ENCODE data around the gene MED27.

MED27 gene

DNA sequence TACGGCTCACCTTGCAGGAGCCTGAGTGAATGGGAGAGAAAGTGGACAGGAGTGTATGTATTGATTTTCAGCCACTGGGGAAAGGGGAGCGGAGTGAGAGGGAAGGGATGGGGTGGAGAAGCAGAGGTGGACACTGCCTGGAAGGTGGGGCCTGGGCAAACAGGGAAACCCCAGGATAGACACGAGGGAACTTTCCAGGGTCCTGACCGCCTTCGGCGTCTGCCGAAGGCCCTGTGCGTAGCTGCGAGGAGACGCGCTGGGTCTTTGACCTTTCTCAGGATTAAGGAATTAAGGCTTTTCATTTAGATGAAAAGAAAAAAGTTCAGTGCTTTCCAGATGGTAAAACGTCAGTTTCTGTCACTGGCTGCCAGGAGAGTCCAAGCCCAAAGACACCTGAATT lies 205.2 kb downstream of the MED27 start:
- no peak for DNase-seq

DNA sequence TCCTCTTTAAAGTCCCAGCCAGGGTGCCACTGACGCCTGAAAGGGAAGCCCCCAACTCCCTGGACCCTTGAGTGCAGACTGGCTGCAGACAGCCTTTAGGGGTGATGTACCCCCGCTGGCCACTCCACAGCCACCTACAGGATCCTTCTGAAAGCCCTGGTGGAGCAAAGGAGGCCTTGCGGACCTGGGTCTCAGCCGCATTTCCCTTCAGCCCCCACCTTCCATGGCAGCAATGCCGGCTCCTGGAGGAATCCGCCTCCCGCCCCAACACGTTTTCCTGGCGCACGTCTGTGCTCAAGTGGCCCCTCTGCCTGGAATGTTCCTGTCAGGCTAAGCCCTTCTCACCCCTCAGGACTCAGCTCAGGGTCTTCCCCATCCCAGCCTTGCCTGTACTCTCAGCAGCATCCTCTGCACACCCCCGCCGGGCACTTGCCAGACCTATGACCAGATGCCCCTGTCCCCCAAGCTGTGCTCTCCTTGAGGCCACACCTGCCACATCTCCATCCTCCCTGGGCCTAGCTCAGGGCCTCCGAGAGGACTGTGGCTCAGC lies 205.7 kb downstream of the MED27 start:
- DNase-seq, result no peak

DNA sequence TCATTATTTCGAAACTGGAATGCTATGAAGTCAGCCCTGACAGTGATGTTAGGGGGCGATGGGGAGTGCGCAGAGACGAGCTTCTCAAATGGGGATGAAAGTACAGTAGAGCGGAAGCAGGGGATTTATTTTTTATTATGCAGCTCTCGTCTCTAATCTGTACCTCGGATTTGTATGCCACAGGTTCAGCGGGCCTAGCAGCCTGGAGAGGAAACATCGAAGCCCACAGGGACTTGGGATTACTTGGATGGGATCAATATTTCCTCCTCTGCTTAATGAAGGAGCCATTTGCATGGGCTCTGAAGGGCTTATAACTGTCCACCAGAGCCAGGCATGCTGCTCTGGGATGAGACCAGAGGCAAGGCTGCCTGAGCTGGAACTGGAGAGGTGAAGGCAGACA lies 206.3 kb downstream of the MED27 start:
- DNase-seq, result no peak

DNA sequence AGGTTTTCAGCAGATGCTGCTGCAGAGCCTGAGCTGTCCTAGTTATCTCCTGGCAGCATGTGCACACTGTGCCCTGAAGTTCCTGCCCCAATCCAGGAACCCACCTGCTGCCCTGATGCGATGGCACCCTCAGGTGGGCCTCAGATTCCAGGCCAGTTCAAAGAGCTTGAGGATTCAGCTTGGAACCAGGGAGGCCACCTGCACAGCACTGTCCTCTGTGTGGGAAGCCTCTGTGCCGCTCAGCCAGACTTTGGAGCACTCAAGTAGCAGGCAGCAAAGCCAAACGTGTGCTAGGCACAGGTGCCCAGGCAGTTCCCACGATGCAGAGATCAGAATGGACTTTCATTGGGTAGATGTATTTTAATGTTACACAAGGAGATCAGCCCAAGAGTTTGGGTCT lies 207.0 kb downstream of the MED27 start:
- DNase-seq, result no peak

DNA sequence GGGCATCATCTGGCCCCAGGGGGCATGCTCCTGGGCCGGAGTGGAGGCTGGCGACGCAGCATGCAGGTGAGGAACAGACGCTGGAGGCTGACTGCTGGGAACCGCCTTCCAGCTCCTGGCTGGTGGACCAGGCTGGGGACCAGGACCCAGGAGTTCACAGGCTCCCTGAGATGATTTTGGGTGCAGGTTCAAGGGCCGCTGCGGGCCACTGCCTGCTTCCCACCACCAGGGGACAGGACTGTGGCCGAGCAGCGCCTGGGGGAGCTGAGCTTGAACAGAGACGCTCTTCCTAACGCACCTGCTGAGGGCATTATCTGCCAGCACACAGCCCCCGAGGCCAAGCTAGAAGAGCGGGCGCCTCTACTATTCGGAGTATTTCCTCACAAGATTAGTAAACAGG lies 207.7 kb downstream of the MED27 start:
- no peak for DNase-seq

DNA sequence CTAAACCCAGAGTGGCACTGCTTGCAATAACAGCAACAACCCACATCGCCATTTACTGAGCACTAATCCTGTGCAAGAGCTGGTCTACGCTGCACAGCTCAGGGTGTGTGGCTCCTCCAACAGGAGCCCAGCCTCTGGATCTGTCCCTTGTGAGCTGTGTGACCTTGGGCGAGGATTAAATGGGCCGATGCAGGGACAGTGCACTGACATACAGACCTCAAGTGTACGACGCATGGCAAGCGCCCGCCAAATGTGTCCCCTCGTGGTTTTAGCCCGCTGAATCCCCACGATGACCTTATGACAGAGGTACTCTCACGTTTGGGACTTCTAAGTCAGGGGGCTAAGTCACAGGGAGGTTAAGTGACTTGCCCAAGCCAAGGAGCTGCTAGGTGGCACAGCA lies 209.5 kb downstream of the MED27 start:
- no peak for DNase-seq

DNA sequence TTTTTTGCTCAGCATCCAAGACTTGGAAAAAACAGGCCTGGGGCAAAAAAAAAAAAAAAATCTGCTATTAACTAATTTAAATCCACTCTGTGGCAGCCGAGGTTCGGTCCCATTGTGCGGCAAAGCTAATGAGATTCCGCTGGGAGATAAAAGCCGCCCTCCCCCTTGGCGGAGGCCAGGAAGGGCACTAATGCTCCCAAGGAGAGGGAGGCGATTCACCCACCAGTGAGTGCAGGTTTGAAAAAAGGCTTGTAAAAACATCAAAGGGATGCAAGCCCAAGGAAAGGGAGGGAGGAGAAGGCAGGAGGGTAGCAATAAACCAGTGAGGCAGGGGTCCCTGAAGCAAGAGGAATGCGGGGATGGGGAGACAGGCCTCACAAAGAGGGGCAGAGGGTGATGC lies 210.3 kb downstream of the MED27 start:
- no peak for DNase-seq

DNA sequence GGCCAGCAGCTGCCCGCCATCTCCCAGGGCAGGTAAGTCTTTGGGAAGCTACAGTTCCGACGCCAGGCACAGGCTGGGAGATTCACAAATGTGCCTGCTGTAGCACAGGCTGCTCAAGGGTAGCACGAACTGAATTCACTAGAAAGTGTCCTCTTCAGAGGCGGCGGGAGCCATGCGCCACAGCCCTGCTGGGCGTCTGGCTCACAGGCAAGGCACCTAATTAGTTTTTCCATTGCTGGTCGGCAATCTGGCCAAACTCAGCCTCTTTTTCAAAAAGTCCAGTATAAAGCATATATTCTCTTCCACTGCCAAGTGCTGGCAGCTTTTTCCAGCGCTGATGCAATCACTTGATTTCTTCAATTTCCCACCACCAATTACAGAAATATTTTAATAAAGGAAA lies 210.9 kb downstream of the MED27 start:
- DNase-seq, result no peak

DNA sequence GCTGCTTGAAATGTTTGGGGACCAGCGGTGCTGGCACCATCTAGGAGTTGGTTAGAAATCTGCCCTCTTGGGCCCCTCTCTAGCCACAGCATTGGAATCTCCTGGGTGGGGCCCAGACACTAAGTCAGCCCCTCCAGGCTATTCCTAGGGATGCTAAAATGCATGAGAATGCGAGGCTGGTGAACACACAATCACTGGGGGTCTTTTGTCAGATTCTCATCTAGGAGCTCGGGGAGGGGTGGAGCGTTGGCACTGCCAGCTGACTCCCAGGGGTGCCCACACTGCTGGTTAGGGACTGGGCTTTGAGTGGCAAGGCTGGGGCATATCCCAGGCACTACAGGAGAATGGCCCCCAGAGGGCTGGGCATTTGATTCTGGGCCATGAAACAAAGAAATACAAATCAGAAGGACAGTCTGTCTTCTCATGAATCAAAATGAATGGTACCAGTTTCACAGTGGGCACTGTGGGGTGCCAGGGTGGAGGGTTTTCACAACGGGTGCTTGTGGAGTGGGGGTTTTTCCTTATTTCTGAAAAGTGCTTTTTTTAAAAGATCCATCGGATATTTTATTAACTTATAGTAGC lies 212.0 kb downstream of the MED27 start:
- DNase-seq, result no peak

DNA sequence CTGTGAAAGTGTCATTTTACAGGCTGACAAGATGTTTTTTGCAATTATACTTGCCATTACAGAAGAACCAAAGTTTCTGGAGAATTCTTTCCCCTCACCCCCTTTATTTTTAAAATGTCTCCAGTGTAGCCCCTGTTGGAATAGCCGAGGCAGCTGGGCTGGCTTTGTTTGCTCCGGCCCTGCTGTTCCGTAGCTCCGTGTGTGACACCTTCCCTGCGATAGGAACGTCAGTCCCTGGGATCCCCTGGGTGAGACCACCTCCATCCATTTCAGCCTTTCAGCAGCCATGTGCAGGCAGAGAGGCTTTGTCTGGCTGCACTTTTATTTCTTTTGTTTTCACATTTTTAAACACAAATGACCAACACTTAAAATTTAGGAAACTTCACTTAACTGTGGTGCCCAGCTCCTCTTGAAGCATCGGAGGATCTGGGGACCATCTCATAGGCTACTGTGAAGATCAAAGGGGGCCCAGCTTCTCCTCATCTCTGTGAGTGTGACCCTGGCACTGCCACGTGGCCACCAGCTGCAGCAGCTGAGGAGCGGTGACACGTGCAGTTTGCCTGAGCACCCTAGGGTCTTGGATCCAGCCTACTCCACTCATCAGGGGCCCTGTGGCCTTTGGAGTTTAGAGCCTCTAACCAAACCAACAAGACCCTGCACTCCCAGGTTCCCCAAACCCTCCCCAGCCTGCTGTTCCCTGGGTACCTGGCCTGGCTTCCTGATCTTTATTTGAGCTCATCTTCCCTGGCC lies 214.0 kb downstream of the MED27 start:
- no peak for DNase-seq

DNA sequence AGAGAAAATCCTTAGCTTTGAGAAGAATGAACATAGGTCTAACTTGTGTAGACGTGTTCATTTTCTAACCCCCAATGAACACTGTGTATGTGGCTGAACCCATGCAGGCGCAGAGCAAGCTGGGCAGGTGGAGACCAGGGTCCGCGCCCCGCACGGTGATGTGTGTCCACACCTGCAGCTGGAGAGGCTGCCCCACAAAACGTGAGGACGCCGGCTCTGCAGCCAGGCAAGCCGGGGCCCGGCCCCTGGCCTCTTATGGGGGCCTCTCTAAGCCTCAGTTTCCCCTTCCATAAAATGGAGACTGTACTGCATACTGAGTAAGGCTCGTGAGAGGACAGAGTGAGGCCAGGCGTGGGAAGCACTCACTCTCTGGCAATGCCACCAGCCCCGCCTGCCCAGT lies 215.1 kb downstream of the MED27 start:
- no peak for DNase-seq

DNA sequence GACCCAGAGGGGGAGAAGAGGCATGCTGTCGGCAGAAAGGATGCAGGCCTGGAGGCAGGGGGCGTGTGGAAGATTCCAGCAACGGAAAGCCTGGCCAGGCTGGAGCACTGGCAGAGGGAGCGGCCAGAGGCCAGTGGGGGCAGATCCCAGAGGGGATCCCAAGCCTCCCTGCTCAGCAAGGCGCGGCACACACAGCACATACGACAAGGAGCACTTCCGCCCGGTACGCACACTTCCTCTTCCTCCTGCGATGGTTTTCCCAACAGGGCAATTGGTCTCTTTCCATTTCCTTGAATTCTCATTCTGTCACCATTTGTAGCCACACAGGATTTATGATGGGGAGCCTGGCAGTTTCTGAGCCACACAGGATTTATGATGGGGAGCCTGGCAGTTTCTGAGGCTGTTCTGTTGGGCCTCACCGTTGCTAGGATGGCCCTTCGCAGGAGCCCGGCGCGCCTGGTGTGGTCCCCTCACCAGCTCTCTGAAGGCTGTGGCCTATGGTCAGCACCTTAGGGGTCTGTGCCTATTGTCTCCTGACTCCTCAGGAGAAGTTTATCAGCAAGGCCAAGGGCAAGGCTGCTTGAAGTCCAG lies 216.3 kb downstream of the MED27 start:
- DNase-seq, result no peak

DNA sequence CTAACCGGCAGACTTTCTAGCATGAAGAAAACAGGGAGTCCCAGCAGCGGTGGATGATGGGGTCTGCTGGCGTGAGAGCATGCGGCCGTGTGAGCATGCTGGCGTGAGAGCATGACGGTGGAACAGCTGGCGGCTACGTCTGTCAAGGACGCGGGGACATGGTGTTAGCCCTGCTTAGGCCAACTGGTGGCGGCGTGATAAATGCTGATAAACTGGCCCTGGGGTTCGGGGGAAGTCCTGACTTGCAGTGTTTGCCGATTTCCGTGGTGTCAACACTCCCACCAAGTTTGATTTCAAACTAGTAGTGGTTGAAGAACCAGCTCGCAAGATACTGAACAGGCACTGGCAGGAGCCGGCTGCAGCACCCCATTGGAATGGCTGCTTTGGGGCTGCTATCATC lies 217.4 kb downstream of the MED27 start:
- DNase-seq, result no peak

DNA sequence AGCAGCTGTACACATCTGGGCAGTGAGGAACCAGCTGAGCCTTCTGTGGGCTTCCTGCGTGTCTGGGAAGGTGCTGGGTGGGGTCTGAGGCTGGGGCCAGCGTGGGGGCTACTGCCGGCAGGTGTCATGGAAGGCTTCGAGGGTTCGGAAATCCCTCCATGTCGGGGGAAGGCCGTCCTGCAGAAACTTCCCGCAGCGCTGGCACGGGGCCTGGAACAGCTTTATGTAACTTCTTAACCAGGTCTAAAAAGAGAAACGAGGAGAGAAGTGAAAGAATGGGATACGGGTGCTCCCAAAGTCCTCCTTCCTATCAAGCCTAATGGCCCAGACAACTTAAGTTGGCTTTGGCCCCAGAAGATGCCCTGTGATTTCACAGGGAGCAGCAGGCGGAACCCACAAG lies 219.2 kb downstream of the MED27 start:
- no peak for DNase-seq

DNA sequence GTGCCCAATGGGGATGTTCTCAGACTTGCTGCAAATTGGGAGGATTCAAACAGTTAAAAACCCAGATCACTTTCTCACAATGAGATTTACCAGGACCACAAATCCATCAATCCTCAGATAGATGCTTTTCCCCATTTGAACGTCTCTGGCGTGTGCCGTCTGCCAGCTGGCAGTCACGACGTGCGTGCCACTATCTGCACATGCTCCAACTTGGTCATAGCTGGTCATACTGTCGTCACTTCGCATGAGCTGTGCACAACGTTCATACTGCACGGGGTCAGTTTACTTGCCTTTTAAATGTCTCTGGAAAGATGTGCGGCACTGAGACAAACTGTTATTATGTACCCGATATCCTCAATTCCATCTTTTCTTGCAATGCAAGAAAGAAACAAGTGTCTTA lies 221.5 kb downstream of the MED27 start:
- DNase-seq, result no peak

DNA sequence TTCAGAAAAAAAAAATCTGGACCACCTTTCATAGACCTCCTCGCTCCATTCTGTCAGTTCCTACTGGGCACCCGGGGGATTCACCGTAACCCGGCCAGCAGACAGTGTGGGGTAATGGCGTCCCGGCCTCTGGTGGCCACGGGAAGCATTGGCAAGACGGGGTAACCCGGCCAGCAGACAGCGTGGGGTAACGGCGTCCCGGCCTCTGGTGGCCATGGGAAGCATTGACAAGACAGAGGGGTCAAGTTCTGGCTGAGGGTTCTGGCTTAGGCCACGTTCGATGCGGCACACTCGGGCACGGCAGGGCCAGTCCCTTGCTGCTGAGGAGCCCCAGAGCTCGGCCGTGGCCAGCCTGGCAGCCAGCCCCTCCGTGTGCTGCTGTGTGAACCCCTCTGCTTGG lies 223.6 kb downstream of the MED27 start:
- no peak for DNase-seq

DNA sequence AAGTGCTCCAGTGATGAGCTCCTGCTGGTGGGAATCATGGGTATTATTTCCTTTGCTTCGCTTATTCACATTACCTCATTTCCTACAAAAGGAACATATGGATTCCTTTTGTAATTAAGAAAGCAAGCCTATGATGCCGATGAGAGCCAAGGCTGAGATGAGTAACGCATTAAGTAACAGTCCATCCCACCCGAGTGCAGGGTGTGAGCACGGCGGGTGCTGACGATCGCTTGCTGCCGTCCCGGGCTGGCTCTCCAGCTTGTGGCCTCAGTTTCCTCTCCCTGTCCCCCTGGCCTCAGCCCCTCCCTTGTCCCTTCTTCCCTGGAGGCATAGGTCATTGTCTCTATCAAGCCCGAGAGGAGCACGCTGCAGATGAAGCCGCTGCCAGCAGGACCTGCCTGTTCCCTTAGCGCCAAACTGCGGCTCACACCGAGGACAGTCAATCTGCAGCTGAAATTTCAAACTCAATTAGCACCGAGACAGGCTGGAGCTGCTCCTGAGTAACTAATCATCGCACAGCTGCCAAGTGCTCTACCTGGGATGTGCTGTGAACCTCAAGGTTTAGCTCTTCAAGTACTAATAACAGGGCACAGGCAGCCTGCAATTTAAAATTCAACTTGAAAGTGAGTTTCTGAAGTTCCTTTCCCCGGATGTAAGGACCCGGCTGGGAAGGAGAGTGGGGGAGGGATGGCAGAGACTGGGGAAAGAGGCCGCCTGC lies 224.6 kb downstream of the MED27 start:
- no peak for DNase-seq

DNA sequence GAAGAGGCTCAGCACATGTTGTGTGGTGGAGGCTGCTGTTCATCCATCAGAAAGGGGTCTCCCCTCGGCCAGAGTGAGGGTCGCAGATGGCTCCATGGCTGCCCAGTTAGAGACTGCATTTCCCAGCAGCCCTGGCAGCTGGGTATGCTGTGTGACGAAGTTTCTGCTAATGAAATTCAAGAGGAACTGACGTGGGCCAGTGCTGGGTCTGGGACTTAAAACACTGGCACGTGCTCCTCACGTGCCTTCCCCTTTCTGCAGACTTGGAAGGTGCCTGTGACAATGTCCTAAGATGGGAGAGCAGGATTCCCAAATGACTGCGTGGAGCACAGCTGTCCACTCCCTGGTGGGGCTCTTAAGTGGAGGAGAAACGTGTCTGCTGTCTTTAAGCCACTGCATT lies 225.3 kb downstream of the MED27 start:
- no peak for DNase-seq

DNA sequence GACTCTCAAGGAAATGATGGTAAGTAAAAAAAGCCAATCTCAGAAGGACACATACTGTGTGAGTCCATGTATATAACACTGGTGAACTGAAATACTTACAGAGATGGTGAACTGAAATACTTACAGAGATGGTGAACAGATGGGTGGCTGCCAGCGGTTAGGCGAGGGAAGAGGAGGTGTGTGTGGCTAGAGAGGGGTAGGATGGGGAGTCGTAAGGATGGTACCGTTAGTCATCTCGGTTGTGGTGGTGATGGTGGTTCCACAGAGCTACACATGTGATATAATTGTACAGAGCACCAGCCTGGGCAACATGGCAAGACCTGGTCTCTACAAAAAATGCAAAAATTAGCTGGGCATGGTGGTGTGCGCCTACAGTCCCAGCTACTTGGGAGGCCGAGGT lies 226.2 kb downstream of the MED27 start:
- peak; percentile 51 for DNase-seq

DNA sequence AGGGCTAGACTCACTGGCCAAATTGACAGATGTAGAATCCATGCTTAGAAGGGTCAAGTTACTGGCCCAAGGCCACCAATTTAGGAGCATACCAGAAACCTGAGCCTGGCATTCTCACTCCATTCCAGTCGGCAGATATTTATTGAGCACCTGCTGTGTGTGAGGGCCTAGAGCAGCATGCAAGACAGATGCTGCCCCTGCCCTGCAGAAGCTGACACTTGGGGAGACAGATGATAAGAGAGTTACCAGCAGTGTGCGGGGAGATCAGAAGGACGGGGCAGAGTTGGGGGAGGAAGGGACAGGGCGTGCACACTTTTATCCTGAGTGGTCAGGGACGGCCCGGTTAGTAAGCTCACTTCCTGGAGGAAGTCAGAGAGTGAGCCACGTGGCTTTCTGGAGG lies 228.3 kb downstream of the MED27 start:
- no peak for DNase-seq

DNA sequence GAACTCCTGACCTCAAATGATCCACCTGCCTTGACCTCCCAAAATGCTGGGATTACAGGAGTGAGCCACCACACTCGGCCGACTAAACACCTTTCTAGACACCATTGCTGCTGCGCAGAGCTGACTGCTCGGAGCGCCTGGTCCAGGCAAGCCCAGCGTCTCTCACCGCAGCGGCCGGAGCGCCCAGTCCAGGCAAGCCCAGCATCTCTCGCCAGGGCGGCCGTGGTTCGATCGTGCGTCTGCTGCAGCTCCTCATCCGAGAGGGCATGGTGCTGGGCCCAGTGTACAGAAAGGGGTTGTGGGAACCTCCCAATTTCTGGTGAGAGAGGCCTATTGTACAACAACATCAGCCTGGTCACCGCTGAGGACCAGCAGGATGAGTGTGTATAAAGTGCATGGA lies 230.3 kb downstream of the MED27 start:
- no peak for DNase-seq

DNA sequence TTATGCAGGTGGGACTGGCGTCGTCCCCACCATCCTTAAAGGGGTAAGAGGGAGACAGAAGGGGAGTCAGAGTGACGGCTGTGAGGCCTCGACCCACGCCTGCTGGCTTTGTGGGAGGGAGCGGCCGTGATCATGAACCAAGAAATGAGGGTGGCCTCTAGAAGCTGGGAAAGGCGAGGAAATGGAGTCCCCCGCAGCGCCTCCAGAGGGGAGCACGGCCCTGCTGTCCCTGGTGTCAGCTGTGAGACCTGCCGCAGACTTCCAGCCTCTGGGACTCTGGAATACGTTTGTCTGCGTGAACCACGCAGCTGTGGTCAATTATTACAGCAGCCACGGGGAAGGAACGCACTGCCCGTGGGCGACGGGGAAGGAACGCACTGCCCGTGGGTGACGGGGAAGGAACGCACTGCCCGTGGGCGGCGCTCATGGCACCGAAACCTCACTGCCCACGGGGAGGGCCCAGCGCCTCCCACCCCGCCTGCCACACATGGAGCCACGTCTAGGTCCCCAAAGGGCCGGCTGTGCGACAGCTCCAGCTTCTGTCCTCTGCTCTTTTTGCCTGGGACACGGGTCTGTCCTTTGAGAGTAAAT lies 231.0 kb downstream of the MED27 start:
- no peak for DNase-seq

DNA sequence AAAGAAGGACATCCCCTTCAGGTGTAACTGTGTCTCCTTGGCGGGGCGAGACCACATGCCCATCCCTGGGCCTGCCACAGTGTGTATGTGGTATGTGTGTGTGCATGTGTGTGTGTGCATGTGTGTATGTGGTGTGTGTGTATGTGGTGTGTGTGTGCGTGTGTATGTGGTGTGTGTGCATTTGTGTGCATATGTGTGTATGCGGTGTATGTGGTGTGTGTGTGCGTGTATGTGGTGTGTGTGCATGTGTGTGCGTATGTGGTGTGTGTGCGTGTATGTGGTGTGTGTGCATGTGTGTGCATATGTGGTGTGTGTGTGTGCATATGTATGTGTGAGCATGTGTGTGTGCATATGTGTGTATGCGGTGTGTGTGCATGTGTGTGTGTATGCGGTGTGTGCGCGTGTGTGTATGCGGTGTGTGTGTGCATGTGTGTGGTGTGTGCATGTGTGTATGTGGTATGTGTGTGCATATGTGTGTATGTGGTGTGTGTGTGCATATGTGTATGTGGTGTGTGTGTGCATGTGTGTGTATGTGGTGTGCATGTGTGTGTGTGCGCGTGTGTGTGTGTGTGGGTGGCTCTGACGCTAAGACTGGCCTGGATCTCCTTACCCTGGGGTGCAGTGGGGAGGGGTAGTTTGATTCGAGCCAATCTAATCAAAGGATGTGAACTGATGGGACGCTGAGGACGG lies 231.9 kb downstream of the MED27 start:
- no peak for DNase-seq
